HepG2 (cell line): Measurements from ENCODE around the gene TPRX1. TPM values are rescaled to one million over a fixed set of nuclear protein-coding genes. Genes with fewer than 3 reads are reported as not detected.

ENCODE experiments used
- BHLHE40 ChIP-seq: IDR thresholded peaks from 2 replicates; pipeline ENCODE4 v1.6.1; 2011; ENCODE audit warnings: low read length, improper control_type of control experiment
- CCAR2 ChIP-seq: fragments of 200-400 bp; formaldehyde crosslinking; optimal IDR thresholded peaks from 2 replicates; pipeline ENCODE3; 2018; ENCODE audit warnings: low read depth, mild to moderate bottlenecking, low read length, moderate library complexity
- CEBPZ ChIP-seq: IDR thresholded peaks from 2 replicates; pipeline ENCODE4 v1.6.1; 2012; ENCODE audit warnings: low read length, improper control_type of control experiment
- DMAP1 ChIP-seq: IDR thresholded peaks from 2 replicates; pipeline ENCODE4 v1.6.1; 2016
- HBP1 ChIP-seq: IDR thresholded peaks from 2 replicates; pipeline ENCODE4 v1.6.1; 2016; ENCODE audit warnings: low read depth, control low read depth
- POGK ChIP-seq: sonication (generic); formaldehyde crosslinking; conservative IDR thresholded peaks from 2 replicates; pipeline ENCODE4 v1.8.0; 2022; ENCODE audit warnings: mild to moderate bottlenecking, moderate library complexity, missing genetic modification reagents
- REL ChIP-seq: sonication (generic); formaldehyde crosslinking; conservative IDR thresholded peaks from 2 replicates; pipeline ENCODE4 v1.8.0; 2022; ENCODE audit warnings: mild to moderate bottlenecking, missing genetic modification reagents, moderate library complexity
- TRAFD1 ChIP-seq: sonication (generic); formaldehyde crosslinking; IDR thresholded peaks from 2 replicates; pipeline ENCODE4 v1.5.1; 2020; ENCODE audit warnings: missing genetic modification reagents, mild to moderate bottlenecking, borderline replicate concordance
- ZBTB43 ChIP-seq: sonication (generic); formaldehyde crosslinking; conservative IDR thresholded peaks from 2 replicates; pipeline ENCODE4 v1.4.0; 2020; ENCODE audit warnings: missing genetic modification reagents
- ZFYVE20 ChIP-seq: sonication (generic); formaldehyde crosslinking; IDR thresholded peaks from 2 replicates; pipeline ENCODE4 v1.8.0; 2023; ENCODE audit warnings: low read depth, mild to moderate bottlenecking, moderate library complexity, missing genetic modification reagents, borderline replicate concordance
- ZNF546 ChIP-seq: sonication (generic); formaldehyde crosslinking; conservative IDR thresholded peaks from 2 replicates; pipeline ENCODE4 v1.8.1; 2023; ENCODE audit warnings: mild to moderate bottlenecking, missing genetic modification reagents
- ZNF597 ChIP-seq: sonication (generic); formaldehyde crosslinking; IDR thresholded peaks from 2 replicates; pipeline ENCODE4 v1.5.0; 2020; ENCODE audit warnings: missing genetic modification reagents
- ZNF605 ChIP-seq: sonication (generic); formaldehyde crosslinking; IDR thresholded peaks from 2 replicates; pipeline ENCODE4 v1.8.0; 2022; ENCODE audit warnings: mild to moderate bottlenecking, missing genetic modification reagents
- ZNF615 ChIP-seq: sonication (generic); formaldehyde crosslinking; IDR thresholded peaks from 2 replicates; pipeline ENCODE4 v1.5.0; 2020; ENCODE audit warnings: mild to moderate bottlenecking, missing genetic modification reagents, borderline replicate concordance
- ZNF720 ChIP-seq: sonication (generic); formaldehyde crosslinking; IDR thresholded peaks from 2 replicates; pipeline ENCODE4 v1.4.0; 2020; ENCODE audit warnings: missing genetic modification reagents
- ZNF747 ChIP-seq: sonication (generic); formaldehyde crosslinking; IDR thresholded peaks from 2 replicates; pipeline ENCODE4 v1.8.1; 2023; ENCODE audit warnings: missing genetic modification reagents, mild to moderate bottlenecking, borderline replicate concordance
- ZNF75D ChIP-seq: sonication (generic); formaldehyde crosslinking; IDR thresholded peaks from 2 replicates; pipeline ENCODE4 v1.8.1; 2023; ENCODE audit warnings: missing genetic modification reagents, mild to moderate bottlenecking, borderline replicate concordance
- polyA plus RNA-seq, 8 experiments: library from polyadenylated mRNA; depleted of rRNA in 3 of 8; stranded (reverse) in 7 of 8; unstranded in 1 of 8; fragments of >200 nt; fragmentation: Illumina TruSeq in 4 of 8; extraction: Trizol in 4 of 8; gene quantifications; 2 replicates each; pipeline versions ENCODE4 v1.2.1 to v1.2.3, GENCODE V29; 2011 to 2016; ENCODE audit warnings: low read depth in 4 of 8, missing spikeins in 1 of 8, mixed read lengths in 1 of 8; ENCODE audit not compliant: insufficient read depth in 1 of 8
- total RNA-seq, 5 experiments: library from RNA; depleted of rRNA; stranded (reverse); fragments of >200 nt; fragmentation: Illumina TruSeq; extraction: Trizol; gene quantifications; 2 replicates each; pipeline ENCODE4 v1.2.3, GENCODE V29; 2016; ENCODE audit warnings: low read depth in 1 of 5

Gene TPRX1
- total and polyA plus RNA-seq, 2 of the 13 experiments (the other 11 are each of a cell fraction or from before 2014, with no cell fraction given), result not detected

- TF ChIP-seq ZNF546 (peak; percentile 85; the same call in 1 of the 2 replicates), ZFYVE20 (CRISPR knock-in tag) (no peak), ZNF720 (CRISPR knock-in tag) (no peak), HBP1 (CRISPR knock-in tag) (no peak), ZNF615 (CRISPR knock-in tag) (0 out of 2 replicates have a peak, but pooled peaks have one; percentile 41), POGK (no peak; the same call in 1 of the 2 replicates), REL (peak; percentile 29; the same call in 1 of the 2 replicates), ZNF75D (CRISPR knock-in tag) (no peak), CCAR2 (no peak), BHLHE40 (peak; percentile 95), ZNF747 (no peak; the same call in 1 of the 2 replicates), TRAFD1 (no peak), ZNF597 (no peak), ZNF605 (CRISPR knock-in tag) (peak; percentile 74), DMAP1 (CRISPR knock-in tag) (peak; percentile 78), CEBPZ (no peak), ZBTB43 (CRISPR knock-in tag) (peak; percentile 14; the same call in 1 of the 2 replicates)
These were observed 26.1 kb downstream of the TPRX1 start, which contains the start of gene SELENOW (continued) for GRCh38 chr19:47778049-47778953.
